Neural progenitor cell (in vitro differentiated cells): ENCODE results near the gene NCOA3. TPM values are rescaled to one million over a fixed set of nuclear protein-coding genes. Genes with fewer than 3 reads are reported as not detected.

Source experiments
- DNase-seq: peaks from one replicate; pipeline ENCODE4 v3.0.0-alpha.2; 2016; ENCODE audit warnings: low spot score
- H2AFZ ChIP-seq: fragments of 200-600 bp; sonication (generic); replicated peaks from 2 replicates; pipeline ENCODE4 v1.6.1; 2016; ENCODE audit warnings: antibody characterized with exemption
- H3F3A ChIP-seq: fragments of 200-600 bp; sonication (generic); 2 replicates; pipeline ENCODE4 v1.6.1; 2016; ENCODE audit warnings: antibody characterized with exemption, low read depth
- H3K27ac ChIP-seq: fragments of 200-600 bp; sonication (generic); 2 replicates; pipeline ENCODE4 v1.5.1; 2016; ENCODE audit warnings: mild to moderate bottlenecking
- H3K27me3 ChIP-seq: fragments of 200-600 bp; sonication (generic); 2 replicates; pipeline ENCODE4 v1.6.1; 2016; ENCODE audit warnings: mild to moderate bottlenecking, moderate library complexity
- H3K36me3 ChIP-seq: fragments of 200-600 bp; sonication (generic); 2 replicates; pipeline ENCODE4 v1.5.1; 2016
- H3K4me1 ChIP-seq: fragments of 200-600 bp; sonication (generic); 2 replicates; pipeline ENCODE4 v1.6.1; 2016; ENCODE audit warnings: mixed run types
- H3K4me2 ChIP-seq: fragments of 200-600 bp; sonication (generic); 2 replicates; pipeline ENCODE4 v1.6.1; 2016
- H3K4me3 ChIP-seq: fragments of 200-600 bp; sonication (generic); 2 replicates; pipeline ENCODE4 v1.5.1; 2016
- H3K79me2 ChIP-seq: fragments of 200-600 bp; sonication (generic); 2 replicates; pipeline ENCODE4 v1.6.1; 2016; ENCODE audit warnings: low read depth
- H3K9ac ChIP-seq: fragments of 200-600 bp; sonication (generic); 2 replicates; pipeline ENCODE4 v1.6.1; 2016
- H3K9me3 ChIP-seq: fragments of 200-600 bp; sonication (generic); 2 replicates; pipeline ENCODE4 v1.5.1; 2016; ENCODE audit warnings: low read depth
- H4K20me1 ChIP-seq: fragments of 200-600 bp; sonication (generic); 2 replicates; pipeline ENCODE4 v1.6.1; 2016; ENCODE audit warnings: low read depth
- H3K27ac Mint-ChIP-seq: 3 replicates; pipeline ENCODE4 v1.8.0; 2021; ENCODE audit warnings: mixed read lengths
- H3K27me3 Mint-ChIP-seq: 2 replicates; pipeline ENCODE4 v1.8.0; 2022; ENCODE audit warnings: low read depth, mild to moderate bottlenecking, inconsistent platforms, moderate library complexity, mixed read lengths; ENCODE audit not compliant: insufficient read depth
- H3K36me3 Mint-ChIP-seq: 3 replicates; pipeline ENCODE4 v1.8.0; 2021; ENCODE audit warnings: mixed read lengths
- H3K4me1 Mint-ChIP-seq: 3 replicates; pipeline ENCODE4 v1.8.0; 2021; ENCODE audit warnings: mixed read lengths
- H3K4me3 Mint-ChIP-seq: 3 replicates; pipeline ENCODE4 v1.8.0; 2021; ENCODE audit warnings: mild to moderate bottlenecking, moderate library complexity, mixed read lengths
- H3K9me3 Mint-ChIP-seq: 3 replicates; pipeline ENCODE4 v1.8.0; 2020; ENCODE audit warnings: mixed read lengths
- CTCF ChIP-seq: fragments of 200-600 bp; sonication (generic); IDR thresholded peaks from 2 replicates; pipeline ENCODE4 v1.5.1; 2017; ENCODE audit warnings: antibody characterized with exemption, mild to moderate bottlenecking
- EZH2 ChIP-seq: fragments of 200-600 bp; sonication (generic); IDR thresholded peaks from 2 replicates; pipeline ENCODE4 v1.6.1; 2017; ENCODE audit warnings: antibody characterized with exemption, mild to moderate bottlenecking, moderate library complexity
- EZH2phosphoT487 ChIP-seq: fragments of 200-600 bp; sonication (generic); IDR thresholded peaks from 2 replicates; pipeline ENCODE4 v1.6.1; 2017; ENCODE audit warnings: antibody characterized with exemption
- total RNA-seq: library from RNA; depleted of rRNA; stranded (reverse); fragments of >200 nt; gene quantifications from 2 replicates; pipeline ENCODE4 v1.2.3, GENCODE V29; 2015; ENCODE audit warnings: low replicate concordance

NCOA3 gene
- total RNA-seq, 1 donor from 2014 or later: 64.5 TPM

- no peaks in the 10 kb centered on the region for H3K9me3 Mint-ChIP-seq
- Histone ChIP-seq H3F3A (peaks cover 12% of the 10 kb centered on the region), H3K27ac (no peak overlapping the region), H3K4me3 (no peak overlapping the region), H3K27me3 (no peaks in the 10 kb centered on the region), H3K79me2 (no peaks in the 10 kb centered on the region), H3K9ac (no peak overlapping the region), H3K36me3 (peaks cover 5% of the 10 kb centered on the region), H4K20me1 (peaks cover 6% of the 10 kb centered on the region), H3K4me1 (no peaks in the 10 kb centered on the region), H3K9me3 (no peaks in the 10 kb centered on the region), H2AFZ (no peak overlapping the region), H3K4me2 (no peak overlapping the region)
- no peaks in the 10 kb centered on the region for H3K27me3 Mint-ChIP-seq
- H3K4me3 Mint-ChIP-seq: no peak overlapping the region
- TF ChIP-seq EZH2: no peak
- TF ChIP-seq EZH2phosphoT487: no peak
- no peak for TF ChIP-seq CTCF
- H3K36me3 Mint-ChIP-seq: peaks cover 41% of the 10 kb centered on the region
- peaks cover 5% of the 10 kb centered on the region for H3K4me1 Mint-ChIP-seq
- DNase-seq: no peak
- no peak overlapping the region for H3K27ac Mint-ChIP-seq
Observed at GRCh38 chr20:47642624-47643023, 140.9 kb downstream of the NCOA3 start.

- no peak overlapping the region for H3K27ac ChIP-seq
- no peak overlapping the region for H2AFZ ChIP-seq
- no peaks in the 10 kb centered on the region for H3K4me1 ChIP-seq
- H4K20me1 ChIP-seq: peaks cover 6% of the 10 kb centered on the region
- H3K9me3 ChIP-seq: no peaks in the 10 kb centered on the region
- no peaks in the 10 kb centered on the region for H3K27me3 ChIP-seq
- Mint-ChIP-seq H3K4me3 (no peak overlapping the region), H3K27me3 (no peaks in the 10 kb centered on the region), H3K4me1 (peaks cover 5% of the 10 kb centered on the region), H3K27ac (no peak overlapping the region), H3K9me3 (no peaks in the 10 kb centered on the region), H3K36me3 (peaks cover 27% of the 10 kb centered on the region)
- H3K79me2 ChIP-seq: no peaks in the 10 kb centered on the region
- peaks cover 12% of the 10 kb centered on the region for H3F3A ChIP-seq
- H3K36me3 ChIP-seq: peaks cover 3% of the 10 kb centered on the region
- DNase-seq: no peak
- no peak overlapping the region for H3K9ac ChIP-seq
- H3K4me3 ChIP-seq: no peak overlapping the region
- TF ChIP-seq CTCF (no peak), EZH2 (no peak), EZH2phosphoT487 (no peak)
- H3K4me2 ChIP-seq: no peak overlapping the region
Observed at GRCh38 chr20:47645632-47646031, 143.9 kb downstream of the NCOA3 start.

GRCh38 chr20:47647994-47648393, 146.3 kb downstream of the NCOA3 start:
- no peaks in the 10 kb centered on the region for H3K27me3 Mint-ChIP-seq
- peaks cover 30% of the 10 kb centered on the region for H3K36me3 Mint-ChIP-seq
- H3F3A ChIP-seq: peaks cover 12% of the 10 kb centered on the region
- DNase-seq: no peak
- H3K27ac Mint-ChIP-seq: no peak overlapping the region
- H3K4me1 Mint-ChIP-seq: peaks cover 5% of the 10 kb centered on the region
- H2AFZ ChIP-seq: no peak overlapping the region
- H3K9me3 Mint-ChIP-seq: no peaks in the 10 kb centered on the region
- no peaks in the 10 kb centered on the region for H3K79me2 ChIP-seq
- H3K9me3 ChIP-seq: no peaks in the 10 kb centered on the region
- H4K20me1 ChIP-seq: peaks cover 6% of the 10 kb centered on the region
- TF ChIP-seq EZH2 (no peak), CTCF (no peak), EZH2phosphoT487 (no peak)
- H3K4me3 ChIP-seq: no peak overlapping the region
- no peak overlapping the region for H3K9ac ChIP-seq
- no peak overlapping the region for H3K4me2 ChIP-seq
- H3K4me3 Mint-ChIP-seq: no peak overlapping the region
- H3K27ac ChIP-seq: no peak overlapping the region
- peaks cover 2% of the 10 kb centered on the region for H3K4me1 ChIP-seq
- no peaks in the 10 kb centered on the region for H3K27me3 ChIP-seq
- H3K36me3 ChIP-seq: peaks cover 18% of the 10 kb centered on the region
